ENCODE results near the gene RCBTB1. TPM values are rescaled to one million over a fixed set of nuclear protein-coding genes. Genes with fewer than 3 reads are reported as not detected.
"Not testable (repeated sequence)": the region's sequence is repeated elsewhere in the genome, so short reads cannot be mapped to it uniquely, and the experiment has no call there.

RCBTB1 gene
- polyA plus RNA-seq, 1 donor from 2014 or later, result 65.3 TPM

GRCh38 chr13:49566461-49566860 lies 18.9 kb downstream of the RCBTB1 start:
- no peaks in the 10 kb centered on the region for H3K36me3 ChIP-seq (ENCODE audit: insufficient read depth, low read length)
- no peaks in the 10 kb centered on the region for H3K27me3 ChIP-seq (ENCODE audit: insufficient read depth, low read depth, low read length)
- H3K9me3 ChIP-seq (ENCODE audit: low read length), result no peaks in the 10 kb centered on the region
- H3K27ac ChIP-seq (ENCODE audit: low read length), result no peak overlapping the region
- H3K9me2 ChIP-seq (ENCODE audit: insufficient read depth, low read length), result no peaks in the 10 kb centered on the region
- no peak overlapping the region for H3K4me3 ChIP-seq (ENCODE audit: low read length)
- no peaks in the 10 kb centered on the region for H3F3A ChIP-seq (ENCODE audit: insufficient read depth, low read length, poor library complexity, severe bottlenecking)
- no peak overlapping the region for H2AFZ ChIP-seq (ENCODE audit: low read depth, low read length)
- no peak overlapping the region for H3K9ac ChIP-seq (ENCODE audit: low read length)
- no peaks in the 10 kb centered on the region for H3K79me2 ChIP-seq (replicated peaks; ENCODE audit: insufficient read depth, low read length)
- H3K4me2 ChIP-seq (ENCODE audit: low read length), result no peak overlapping the region
- H4K20me1 ChIP-seq (ENCODE audit: insufficient read depth), result no peaks in the 10 kb centered on the region
- TF ChIP-seq REST (IDR thresholded peaks at IDR 0.05; ENCODE audit: borderline replicate concordance), result no peak
- no peak for TF ChIP-seq MXI1 (conservative IDR thresholded peaks at IDR 0.05; ENCODE audit: poor library complexity, severe bottlenecking)
- TF ChIP-seq CTCF (IDR thresholded peaks at IDR 0.05; ENCODE audit: poor library complexity, severe bottlenecking), result no peak
- TF ChIP-seq POLR2AphosphoS5 (IDR thresholded peaks at IDR 0.05), result no peak
- no peak for TF ChIP-seq EP300 (conservative IDR thresholded peaks at IDR 0.05; ENCODE audit: poor library complexity, severe bottlenecking)
- no peak for TF ChIP-seq SMC3 (conservative IDR thresholded peaks at IDR 0.05; ENCODE audit: poor library complexity)
- TF ChIP-seq RAD21 (conservative IDR thresholded peaks at IDR 0.05), result no peak
- TF ChIP-seq TAF1 (IDR thresholded peaks at IDR 0.05; ENCODE audit: low read depth), result no peak
- TF ChIP-seq EZH2 (IDR thresholded peaks at IDR 0.05; ENCODE audit: borderline replicate concordance, insufficient read depth, low read length, poor library complexity, severe bottlenecking), result no peak

GRCh38 chr13:49565461-49565860 lies 19.9 kb downstream of the RCBTB1 start:
- H3K4me2 ChIP-seq (ENCODE audit: low read length); H3K27ac ChIP-seq (ENCODE audit: low read length); H3K79me2 ChIP-seq (replicated peaks; ENCODE audit: insufficient read depth, low read length); H3K9ac ChIP-seq (ENCODE audit: low read length); H3K9me3 ChIP-seq (ENCODE audit: low read length); H3K9me2 ChIP-seq (ENCODE audit: insufficient read depth, low read length); H3F3A ChIP-seq (ENCODE audit: insufficient read depth, low read length, poor library complexity, severe bottlenecking); H3K36me3 ChIP-seq (ENCODE audit: insufficient read depth, low read length); H3K27me3 ChIP-seq (ENCODE audit: insufficient read depth, low read depth, low read length); H4K20me1 ChIP-seq (ENCODE audit: insufficient read depth); H3K4me3 ChIP-seq (ENCODE audit: low read length); H2AFZ ChIP-seq (ENCODE audit: low read depth, low read length): not testable (repeated sequence)

GRCh38 chr13:49563516-49563915 lies 21.8 kb downstream of the RCBTB1 start:
- Histone ChIP-seq H3K27ac (ENCODE audit: low read length) (no peak overlapping the region), H3K9me3 (ENCODE audit: low read length) (no peaks in the 10 kb centered on the region), H3K9me2 (ENCODE audit: insufficient read depth, low read length) (no peaks in the 10 kb centered on the region), H3K9ac (ENCODE audit: low read length) (no peak overlapping the region), H3K36me3 (ENCODE audit: insufficient read depth, low read length) (peaks cover 5% of the 10 kb centered on the region), H3K79me2 (replicated peaks; ENCODE audit: insufficient read depth, low read length) (no peaks in the 10 kb centered on the region), H3K4me3 (ENCODE audit: low read length) (no peak overlapping the region), H2AFZ (ENCODE audit: low read depth, low read length) (no peak overlapping the region), H3F3A (ENCODE audit: insufficient read depth, low read length, poor library complexity, severe bottlenecking) (no peaks in the 10 kb centered on the region), H3K27me3 (ENCODE audit: insufficient read depth, low read depth, low read length) (no peaks in the 10 kb centered on the region), H3K4me2 (ENCODE audit: low read length) (no peak overlapping the region), H4K20me1 (ENCODE audit: insufficient read depth) (no peaks in the 10 kb centered on the region)
- no peak for TF ChIP-seq REST (IDR thresholded peaks at IDR 0.05; ENCODE audit: borderline replicate concordance)
- no peak for TF ChIP-seq CTCF (IDR thresholded peaks at IDR 0.05; ENCODE audit: poor library complexity, severe bottlenecking)
- TF ChIP-seq TAF1 (IDR thresholded peaks at IDR 0.05; ENCODE audit: low read depth), result no peak
- TF ChIP-seq SMC3 (conservative IDR thresholded peaks at IDR 0.05; ENCODE audit: poor library complexity), result no peak

All from neural cell (in vitro differentiated cells).